H1 (cell line): ENCODE measurements around the gene CACNA1C. TPM values are rescaled to one million over a fixed set of nuclear protein-coding genes. Genes with fewer than 3 reads are reported as not detected.

Experiments used
- CTCF ChIA-PET: fragments of 300-600 bp; sonication (Branson Sonifier 250); formaldehyde crosslinking; loops from one replicate; lab custom pipeline; 2021; ENCODE audit not compliant: partially characterized antibody; lab: Charles Lee
- POLR2A ChIA-PET: fragments of 300-600 bp; sonication (Branson Sonifier 250); formaldehyde crosslinking; loops from one replicate; lab custom pipeline; 2021; ENCODE audit warnings: inconsistent platforms; ENCODE audit not compliant: partially characterized antibody; lab: Charles Lee
- DNase-seq, 2 experiments: peaks; one replicate each; pipeline versions ENCODE4 v3.0.0 to v3.0.0-alpha.2; 2010 to 2022; ENCODE audit warnings: low spot score in 2 of 2, low read depth in 1 of 2, mixed read lengths in 1 of 2
- FAIRE-seq: peaks from 2 replicates; lab custom pipeline; 2011; peaks lifted over from hg19 to GRCh38; lab: Jason Lieb, UNC
- H2AFZ ChIP-seq: 2 replicates; pipeline ENCODE4 v1.8.1; 2012; ENCODE audit warnings: low read length, inconsistent platforms
- H2AK5ac ChIP-seq: 2 replicates; pipeline ENCODE4 v1.6.1; 2013; ENCODE audit warnings: low read depth, low read length
- H2BK120ac ChIP-seq: replicated peaks from 2 replicates; pipeline ENCODE3; 2013; ENCODE audit warnings: low read depth, low read length, inconsistent platforms
- H2BK12ac ChIP-seq: 2 replicates; pipeline ENCODE4 v1.6.1; 2013; ENCODE audit warnings: low read depth, low read length
- H2BK15ac ChIP-seq: 2 replicates; pipeline ENCODE4 v1.6.1; 2013; ENCODE audit warnings: low read length
- H2BK20ac ChIP-seq: 2 replicates; pipeline ENCODE4 v1.6.1; 2013; ENCODE audit warnings: low read length
- H2BK5ac ChIP-seq: 2 replicates; pipeline ENCODE4 v1.6.1; 2013; ENCODE audit warnings: low read depth, low read length
- H3K14ac ChIP-seq: 2 replicates; pipeline ENCODE4 v1.6.1; 2013; ENCODE audit warnings: inconsistent platforms; ENCODE audit not compliant: insufficient read length
- H3K18ac ChIP-seq: 2 replicates; pipeline ENCODE4 v1.6.1; 2013; ENCODE audit warnings: low read length; ENCODE audit errors: extremely low read depth
- H3K23ac ChIP-seq: 2 replicates; pipeline ENCODE4 v1.6.1; 2013; ENCODE audit warnings: inconsistent platforms; ENCODE audit not compliant: insufficient read length
- H3K23me2 ChIP-seq: 2 replicates; pipeline ENCODE4 v1.6.1; 2013; ENCODE audit warnings: low read depth, low read length
- H3K27ac ChIP-seq: 2 replicates; pipeline ENCODE4 v1.6.1; 2011; ENCODE audit warnings: low read depth, low read length, inconsistent platforms
- H3K27me3 ChIP-seq, 4 experiments: replicated peaks in 1 of 4; 1 replicate in 1 of 4; 2 replicates in 3 of 4; pipeline versions ENCODE4 v1.6.1 to v1.8.1; 2011 to 2013; ENCODE audit warnings: low read length in 3 of 4, mild to moderate bottlenecking in 3 of 4, inconsistent platforms in 2 of 4, mixed read lengths in 2 of 4, moderate library complexity in 1 of 4; ENCODE audit not compliant: control insufficient read depth in 3 of 4, insufficient read depth in 3 of 4; ENCODE audit errors: extremely low read depth in 1 of 4
- H3K36me3 ChIP-seq, 4 experiments: 2 replicates each; pipeline versions ENCODE4 v1.6.1 to v1.8.1; 2011 to 2013; ENCODE audit warnings: mild to moderate bottlenecking in 4 of 4, low read length in 3 of 4, moderate library complexity in 2 of 4, control low read depth in 1 of 4, inconsistent platforms in 1 of 4; ENCODE audit not compliant: insufficient read depth in 4 of 4, control insufficient read depth in 2 of 4
- H3K4ac ChIP-seq: replicated peaks from 2 replicates; pipeline ENCODE3; 2013; ENCODE audit warnings: low read length, low read depth, mixed read lengths, inconsistent platforms; ENCODE audit not compliant: insufficient read length
- H3K4me1 ChIP-seq, 4 experiments: replicated peaks in 1 of 4; 1 replicate in 1 of 4; 2 replicates in 3 of 4; pipeline versions ENCODE4 v1.6.1 to v1.8.1; 2011 to 2013; ENCODE audit warnings: low read length in 3 of 4, inconsistent platforms in 2 of 4, mixed read lengths in 1 of 4; ENCODE audit not compliant: insufficient read depth in 4 of 4, control insufficient read depth in 3 of 4
- H3K4me2 ChIP-seq, 2 experiments: 2 replicates each; pipeline versions ENCODE4 v1.6.1 to v1.8.1; 2011 to 2013; ENCODE audit warnings: low read depth in 2 of 2, low read length in 2 of 2, control low read depth in 1 of 2, inconsistent platforms in 1 of 2, mild to moderate bottlenecking in 1 of 2; ENCODE audit not compliant: insufficient read depth in 1 of 2
- H3K4me3 ChIP-seq, 4 experiments: fragments of 200-600, 300-600 bp in 1 of 4; sonication (generic), shearing (Covaris generic), sonication (Bioruptor Twin) in 1 of 4; 2 replicates each; pipeline versions ENCODE4 v1.5.1 to v1.8.1; 2011 to 2016; ENCODE audit warnings: low read length in 4 of 4, low read depth in 3 of 4, control low read depth in 2 of 4, inconsistent platforms in 2 of 4, mild to moderate bottlenecking in 2 of 4, mixed read lengths in 1 of 4, moderate library complexity in 1 of 4; ENCODE audit not compliant: insufficient read depth in 2 of 4; ENCODE audit errors: extremely low read depth in 1 of 4
- H3K56ac ChIP-seq: replicated peaks from 2 replicates; pipeline ENCODE3; 2013; ENCODE audit warnings: low read depth, mild to moderate bottlenecking, mixed read lengths, low read length, inconsistent platforms; ENCODE audit not compliant: insufficient read length
- H3K79me1 ChIP-seq: 2 replicates; pipeline ENCODE4 v1.6.1; 2013; ENCODE audit warnings: low read depth, low read length, control low read depth
- H3K79me2 ChIP-seq, 2 experiments: 2 replicates each; pipeline versions ENCODE4 v1.6.1 to v1.8.1; 2012 to 2013; ENCODE audit warnings: low read length in 2 of 2, mild to moderate bottlenecking in 2 of 2, inconsistent platforms in 1 of 2; ENCODE audit not compliant: insufficient read depth in 2 of 2, control insufficient read depth in 1 of 2
- H3K9ac ChIP-seq, 4 experiments: replicated peaks in 1 of 4; 1 replicate in 1 of 4; 2 replicates in 3 of 4; pipeline versions ENCODE4 v1.6.1 to v1.8.1; 2011 to 2013; ENCODE audit warnings: low read depth in 3 of 4, low read length in 3 of 4, control low read depth in 2 of 4, mild to moderate bottlenecking in 2 of 4, moderate library complexity in 2 of 4, inconsistent platforms in 1 of 4; ENCODE audit errors: extremely low read depth in 1 of 4
- H3K9me3 ChIP-seq, 2 experiments: 2 replicates each; pipeline versions ENCODE4 v1.6.1 to v1.8.1; 2012 to 2013; ENCODE audit warnings: mild to moderate bottlenecking in 2 of 2, moderate library complexity in 2 of 2, control low read depth in 1 of 2, inconsistent platforms in 1 of 2, low read depth in 1 of 2, low read length in 1 of 2, mixed read lengths in 1 of 2; ENCODE audit not compliant: insufficient read depth in 2 of 2
- H4K20me1 ChIP-seq, 2 experiments: replicated peaks in 1 of 2; 2 replicates each; pipeline versions ENCODE3 to v1.8.1; 2011 to 2013; ENCODE audit warnings: inconsistent platforms in 2 of 2, low read length in 2 of 2, mild to moderate bottlenecking in 1 of 2; ENCODE audit not compliant: insufficient read depth in 2 of 2, control insufficient read depth in 1 of 2
- H4K5ac ChIP-seq: 2 replicates; pipeline ENCODE4 v1.6.1; 2013; ENCODE audit warnings: low read length, low read depth, mixed read lengths, inconsistent platforms; ENCODE audit not compliant: insufficient read length
- H4K8ac ChIP-seq: 2 replicates; pipeline ENCODE4 v1.8.0; 2013; ENCODE audit warnings: mild to moderate bottlenecking, moderate library complexity, low read length, inconsistent platforms; ENCODE audit not compliant: insufficient read depth; ENCODE audit errors: extremely low read depth
- H4K91ac ChIP-seq: replicated peaks from 2 replicates; pipeline ENCODE3; 2013; ENCODE audit warnings: low read length, mixed read lengths, inconsistent platforms; ENCODE audit not compliant: insufficient read length
- BRCA1 ChIP-seq: IDR thresholded peaks from 2 replicates; pipeline ENCODE4 v1.6.1; 2012; ENCODE audit warnings: low read depth, low read length, improper control_type of control experiment
- EZH2 ChIP-seq: fragments of 200-600 bp; sonication (generic); IDR thresholded peaks from 2 replicates; pipeline ENCODE4 v1.7.1; 2012; ENCODE audit warnings: low read depth, mild to moderate bottlenecking, moderate library complexity, low read length, inconsistent platforms; ENCODE audit not compliant: severe bottlenecking
- HDAC6 ChIP-seq: IDR thresholded peaks from one replicate; pipeline ENCODE4 v1.7.1; 2012; ENCODE audit warnings: low read depth, mild to moderate bottlenecking, inconsistent platforms, low read length, moderate library complexity
- KDM4A ChIP-seq: IDR thresholded peaks from one replicate; pipeline ENCODE4 v1.7.1; 2012; ENCODE audit warnings: low read depth, mild to moderate bottlenecking, moderate library complexity, low read length, inconsistent platforms; ENCODE audit not compliant: severe bottlenecking
- RXRA ChIP-seq: IDR thresholded peaks from 2 replicates; pipeline ENCODE4 v1.6.1; 2011; ENCODE audit warnings: low read depth, mild to moderate bottlenecking, low read length, moderate library complexity; ENCODE audit not compliant: insufficient read depth
- SP2 ChIP-seq: IDR thresholded peaks from 2 replicates; pipeline ENCODE4 v1.6.1; 2012; ENCODE audit warnings: mild to moderate bottlenecking, low read length, inconsistent platforms
- SRF ChIP-seq: IDR thresholded peaks from 2 replicates; pipeline ENCODE4 v1.6.1; 2011; ENCODE audit warnings: mild to moderate bottlenecking, low read depth, low read length, moderate library complexity
- USF2 ChIP-seq: IDR thresholded peaks from 2 replicates; pipeline ENCODE4 v1.6.1; 2011; ENCODE audit warnings: low read length, improper control_type of control experiment
- WGBS, 2 experiments: shearing (Covaris generic) in 1 of 2; methylation state at CpG; one replicate each; pipeline versions ENCODE4 v1.1.6 to v1.1.7; 2013 to 2015; ENCODE audit warnings: low lambda C conversion rate in 2 of 2, mixed read lengths in 2 of 2, inconsistent platforms in 1 of 2, low coverage in 1 of 2, missing lambda C conversion rate in 1 of 2; ENCODE audit not compliant: insufficient replicate concordance in 2 of 2, insufficient coverage in 1 of 2, insufficient read length in 1 of 2; ENCODE audit errors: extremely low coverage in 1 of 2, missing lambda C conversion rate in 1 of 2; 5-methylcytosine and 5-hydroxymethylcytosine counted together
- polyA plus RNA-seq, 7 experiments: library from polyadenylated mRNA; depleted of rRNA in 3 of 7; stranded (reverse) in 5 of 7; unstranded in 2 of 7; fragments of >200 nt in 5 of 7; fragments of 200-250 nt in 2 of 7; gene quantifications; 1 replicate in 5 of 7; 2 replicates in 1 of 7; 4 replicates in 1 of 7; pipeline versions ENCODE4 v1.2.1 to v1.2.3, GENCODE V29; 2011 to 2013; ENCODE audit warnings: missing spikeins in 2 of 7, mixed read lengths in 2 of 7
- total RNA-seq: library from RNA; stranded (reverse); fragmentation: NEBNext Ultra II Directional; extraction: Animal tissue kit (Norgen Biotek cat#: 25700); gene quantifications from 2 replicates; pipeline ENCODE4 v1.2.1, GENCODE V29; 2021

Gene CACNA1C
- total and polyA plus RNA-seq, 2 of the 8 experiments (the other 6 are each of a cell fraction or from before 2014, with no cell fraction given): 1.3 TPM

DNA sequence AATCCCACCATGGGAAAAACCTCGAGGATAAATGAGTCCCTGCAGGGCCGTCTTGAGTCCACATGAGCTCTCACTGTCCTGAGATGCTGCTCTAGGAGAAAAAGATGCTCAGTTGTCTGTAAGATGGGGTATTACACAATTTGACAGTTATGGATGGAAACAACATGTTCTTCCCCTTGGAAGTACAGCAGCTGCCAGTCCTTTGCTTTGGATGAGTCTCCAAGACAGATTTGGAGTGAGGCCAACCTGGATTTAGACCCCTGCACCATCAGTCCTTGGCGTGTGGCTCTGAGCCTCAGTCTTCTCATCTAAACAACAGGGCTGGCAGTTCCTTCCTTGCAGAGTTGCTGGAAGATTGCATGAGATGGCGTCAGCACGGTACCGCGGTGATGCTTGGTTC is 432.9 kb downstream of the CACNA1C start:
- Histone ChIP-seq H3K4me1 (no peaks in the 10 kb centered on the region; a peak in 1 of 7 replicates), H3K27ac (no peak overlapping the region), H4K91ac (no peak overlapping the region), H2BK120ac (no peak overlapping the region), H3K36me3 (no peaks in the 10 kb centered on the region), H3K79me1 (no peaks in the 10 kb centered on the region), H3K4me3 (no peak overlapping the region), H4K8ac (no peak overlapping the region), H3K56ac (no peak overlapping the region), H2AFZ (no peak overlapping the region), H4K5ac (no peak overlapping the region), H3K14ac (no peak overlapping the region), H2BK20ac (no peak overlapping the region), H4K20me1 (no peaks in the 10 kb centered on the region), H2AK5ac (no peak overlapping the region), H3K4ac (no peak overlapping the region), H3K27me3 (no peaks in the 10 kb centered on the region), H2BK5ac (no peak overlapping the region), H3K9me3 (no peaks in the 10 kb centered on the region), H3K9ac (no peak overlapping the region), H3K18ac (no peak overlapping the region), H2BK12ac (no peak overlapping the region), H3K79me2 (no peaks in the 10 kb centered on the region), H3K4me2 (no peak overlapping the region), H3K23ac (no peak overlapping the region), H2BK15ac (no peak overlapping the region), H3K23me2 (no peaks in the 10 kb centered on the region)
- 86% methylated on average over 7 of the region's 7 CpGs; no CpG with 5 or more reads in 1 of the 2 experiments for WGBS, 2 experiments
- no peak for FAIRE-seq
- no peak for DNase-seq
- no peak for TF ChIP-seq SP2
- no peak for TF ChIP-seq HDAC6
- no peak for TF ChIP-seq KDM4A
- TF ChIP-seq EZH2: no peak
- TF ChIP-seq RXRA: no peak
- no peak for TF ChIP-seq SRF
- TF ChIP-seq BRCA1: no peak
- TF ChIP-seq USF2: no peak
- ChIA-PET CTCF (interaction anchor here (1.0 to 2.2 kb wide), 4 partner anchors 10 to 90 kb away, joined by 3 to 7 read pairs (median 4); no protein-coding TSS in a partner anchor), POLR2A (no interaction called here)
